Measurements from ENCODE around the gene SLC27A6.
A peak's percentile ranks its signal among the peaks of the same experiment; 100 is the strongest.

The SLC27A6 gene

DNA sequence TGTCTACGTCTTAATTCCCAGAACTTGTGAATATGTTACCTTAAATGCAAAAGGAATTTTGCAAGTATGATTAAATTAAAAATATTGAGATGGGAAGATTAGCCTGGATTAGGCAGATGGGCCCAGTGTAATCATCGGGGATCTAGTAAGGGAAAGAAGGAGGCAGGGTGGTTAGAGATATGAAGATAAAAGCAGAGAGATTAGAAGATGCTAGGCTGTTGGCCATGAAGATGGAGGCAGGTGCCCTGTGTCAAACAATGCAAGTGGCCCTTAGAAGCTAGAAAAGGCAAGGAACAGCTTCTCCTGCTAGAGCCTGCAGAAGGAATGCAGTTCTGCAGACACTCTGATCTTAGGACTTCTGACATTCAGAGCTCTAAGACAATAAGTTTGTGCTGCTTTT, 100.4 kb downstream of the SLC27A6 start:
- no peak for DNase-seq

DNA sequence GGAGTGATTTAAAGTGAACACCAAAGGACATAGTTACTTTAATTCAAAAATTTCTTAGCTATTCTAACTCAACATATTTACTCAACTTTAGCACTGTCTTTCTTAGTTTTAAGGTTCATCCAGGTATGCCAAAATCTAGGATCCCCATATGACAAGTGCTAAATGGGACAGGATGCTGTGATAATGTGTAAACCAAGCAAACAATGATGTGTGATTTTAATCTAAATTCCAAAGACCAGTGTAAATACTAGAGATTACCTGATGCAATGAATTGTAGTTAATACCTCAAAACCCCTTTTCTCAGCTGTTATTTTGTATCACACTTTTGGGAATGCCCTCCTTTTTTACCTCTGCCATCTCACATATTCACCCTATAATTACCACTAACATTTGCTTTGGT, 102.5 kb downstream of the SLC27A6 start:
- no peak for DNase-seq

DNA sequence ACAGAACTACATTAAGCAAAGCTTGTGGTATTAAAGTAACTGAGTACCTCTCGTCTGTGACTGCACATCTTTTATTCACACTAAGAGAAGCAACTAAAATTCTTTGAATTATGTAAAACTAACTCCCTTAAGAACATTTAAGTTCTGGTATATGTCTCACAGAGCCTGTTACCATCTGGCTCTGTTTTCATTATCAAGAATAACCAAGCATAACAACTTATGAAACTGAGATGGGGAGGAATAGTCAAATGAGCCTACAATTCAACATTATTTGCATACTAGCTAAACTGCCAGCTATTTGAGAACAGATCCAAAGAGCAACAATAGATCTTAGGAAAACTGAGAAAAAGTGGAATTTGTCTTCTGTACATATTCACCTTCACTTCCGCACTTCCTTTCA, 104.0 kb downstream of the SLC27A6 start:
- DNase-seq = no peak

DNA sequence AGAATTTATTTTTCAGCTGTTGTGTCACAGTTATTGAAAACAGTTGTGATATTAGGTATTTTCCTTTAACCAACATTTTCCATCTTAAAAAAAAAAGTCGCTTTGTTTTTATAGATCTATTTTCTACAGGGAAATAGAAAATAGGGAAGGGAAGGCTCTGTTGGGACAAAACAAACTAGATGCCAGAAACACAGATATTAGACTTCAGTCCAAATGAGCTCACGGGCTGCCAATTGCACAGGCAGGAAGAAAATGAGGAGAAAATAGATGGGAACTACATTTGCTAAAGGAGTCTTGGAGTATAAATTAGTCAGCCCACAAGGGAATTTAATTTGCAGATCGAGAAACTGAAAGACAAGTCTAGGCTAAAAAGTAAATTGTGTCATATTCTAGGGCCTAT, 107.8 kb downstream of the SLC27A6 start:
- DNase-seq = no peak

DNA sequence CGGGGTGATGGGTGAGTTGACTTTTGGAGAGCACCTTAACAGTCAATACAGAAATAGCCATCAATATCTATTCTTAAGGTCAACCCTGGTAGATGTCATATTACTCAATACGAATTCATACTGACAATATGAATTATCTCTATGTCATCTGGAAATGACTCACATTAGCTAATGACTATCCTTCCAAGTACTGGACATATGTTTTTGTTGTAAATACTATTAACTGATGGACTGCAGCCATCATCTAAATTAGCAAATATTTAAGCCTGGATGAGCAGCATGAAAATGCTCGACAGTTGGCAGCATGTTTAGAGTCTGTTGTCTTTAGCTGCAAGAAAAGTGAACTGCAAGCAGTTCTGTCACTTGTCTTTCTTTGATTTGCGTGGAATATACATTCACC, 109.6 kb downstream of the SLC27A6 start:
- no peak for DNase-seq

DNA sequence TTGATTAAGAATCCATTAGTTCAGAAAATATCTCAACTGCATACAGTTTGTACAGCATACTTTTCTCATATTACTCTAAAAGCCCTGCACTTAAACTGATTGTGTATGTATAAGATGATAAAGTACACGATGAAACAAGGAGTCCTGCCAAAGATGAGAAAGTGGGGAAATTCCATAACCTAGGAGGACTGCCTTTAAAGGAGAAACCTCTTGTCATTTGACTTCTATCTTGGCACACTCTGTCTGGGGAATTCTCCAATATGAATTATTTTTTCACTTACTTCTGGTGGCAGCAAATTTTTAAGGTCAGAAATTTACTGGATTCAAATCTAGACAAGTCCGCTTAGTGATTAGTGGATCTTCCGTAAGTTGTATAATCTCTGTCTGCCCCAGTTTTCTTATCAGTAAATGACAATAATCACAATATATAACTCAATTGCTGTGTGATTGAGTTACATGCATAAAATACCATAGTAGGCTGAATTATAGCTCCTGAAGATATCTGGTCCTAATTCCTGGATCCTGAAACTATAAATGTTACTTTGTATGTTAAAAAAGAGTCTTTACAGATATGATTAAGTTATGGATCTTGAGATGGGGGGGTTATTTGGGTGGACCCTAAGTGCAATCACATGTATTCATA, 112.3 kb downstream of the SLC27A6 start:
- no peak for DNase-seq

DNA sequence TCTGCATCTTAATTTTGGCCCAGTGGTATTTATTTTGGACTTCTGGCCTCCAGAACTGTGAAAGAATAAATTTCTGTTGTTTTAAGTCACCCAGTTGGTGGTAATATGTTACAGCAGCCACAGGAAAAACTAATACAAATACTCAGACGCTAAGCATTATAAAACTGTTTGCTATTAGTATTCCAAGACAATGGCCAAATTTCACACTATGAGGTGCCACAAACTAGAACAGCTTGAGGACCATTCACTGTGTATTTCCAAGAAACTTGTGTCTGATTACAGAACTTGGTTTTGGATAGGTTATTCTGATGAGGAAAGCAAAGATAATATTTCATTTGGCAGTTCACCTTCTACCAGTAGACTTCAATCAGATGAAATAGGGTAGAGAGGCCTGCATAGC, 113.0 kb downstream of the SLC27A6 start:
- DNase-seq = peak; percentile 55

DNA sequence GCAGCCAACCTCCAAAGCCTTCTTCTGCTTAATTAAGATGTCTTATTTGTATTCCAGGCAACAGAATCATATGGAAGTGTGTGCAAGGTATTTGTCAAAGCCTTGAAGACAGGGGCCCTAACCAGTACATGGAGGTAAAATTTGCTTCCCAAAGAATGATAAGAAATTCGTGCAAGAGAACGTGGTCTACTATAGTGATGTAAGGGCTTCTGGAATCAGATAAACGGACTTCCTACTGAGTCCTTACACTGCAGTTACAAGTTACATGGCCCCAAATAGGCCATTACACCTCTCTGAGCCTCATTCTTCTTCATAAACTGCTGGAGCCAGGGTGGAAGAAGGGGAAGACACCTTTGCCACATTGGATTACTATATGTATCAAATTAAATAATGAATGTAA, 113.4 kb downstream of the SLC27A6 start:
- DNase-seq = peak; percentile 72

DNA sequence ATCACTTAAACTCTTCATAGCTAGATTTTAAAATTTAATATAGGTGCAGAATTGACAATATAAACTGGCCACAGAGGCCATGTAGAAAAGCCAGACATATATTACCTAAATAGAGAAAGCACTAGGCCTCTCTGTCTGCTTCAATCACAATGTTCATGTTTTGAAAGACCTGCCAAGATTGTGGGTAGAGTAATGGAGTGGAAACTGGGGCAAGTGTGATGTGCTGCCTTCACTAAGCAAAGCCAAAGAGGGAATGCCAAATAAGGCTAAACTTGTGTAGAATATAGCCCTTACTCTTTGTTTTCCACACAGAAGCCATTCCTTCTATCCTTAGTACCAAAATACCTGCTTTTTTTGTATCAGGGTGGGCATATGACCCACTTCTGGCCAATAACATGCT, 114.2 kb downstream of the SLC27A6 start:
- DNase-seq = no peak

DNA sequence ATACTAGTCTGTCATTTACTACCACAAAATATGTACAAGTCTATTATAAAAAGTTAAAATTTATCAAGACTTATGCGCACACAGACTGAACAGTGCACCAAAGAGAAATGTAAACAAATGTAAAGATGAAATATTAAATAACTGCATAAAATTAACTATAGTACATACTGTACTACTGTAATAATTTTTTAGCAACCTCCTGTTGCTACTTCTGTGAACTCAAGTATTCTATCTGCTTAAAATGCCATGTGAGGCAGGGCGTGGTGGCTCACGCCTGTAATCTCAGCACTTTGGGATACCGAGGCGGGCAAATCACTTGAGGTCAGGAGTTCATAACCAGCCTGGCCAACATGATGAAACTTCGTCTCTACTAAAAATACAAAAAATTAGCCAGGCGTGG, 115.5 kb downstream of the SLC27A6 start:
- no peak for DNase-seq

DNA sequence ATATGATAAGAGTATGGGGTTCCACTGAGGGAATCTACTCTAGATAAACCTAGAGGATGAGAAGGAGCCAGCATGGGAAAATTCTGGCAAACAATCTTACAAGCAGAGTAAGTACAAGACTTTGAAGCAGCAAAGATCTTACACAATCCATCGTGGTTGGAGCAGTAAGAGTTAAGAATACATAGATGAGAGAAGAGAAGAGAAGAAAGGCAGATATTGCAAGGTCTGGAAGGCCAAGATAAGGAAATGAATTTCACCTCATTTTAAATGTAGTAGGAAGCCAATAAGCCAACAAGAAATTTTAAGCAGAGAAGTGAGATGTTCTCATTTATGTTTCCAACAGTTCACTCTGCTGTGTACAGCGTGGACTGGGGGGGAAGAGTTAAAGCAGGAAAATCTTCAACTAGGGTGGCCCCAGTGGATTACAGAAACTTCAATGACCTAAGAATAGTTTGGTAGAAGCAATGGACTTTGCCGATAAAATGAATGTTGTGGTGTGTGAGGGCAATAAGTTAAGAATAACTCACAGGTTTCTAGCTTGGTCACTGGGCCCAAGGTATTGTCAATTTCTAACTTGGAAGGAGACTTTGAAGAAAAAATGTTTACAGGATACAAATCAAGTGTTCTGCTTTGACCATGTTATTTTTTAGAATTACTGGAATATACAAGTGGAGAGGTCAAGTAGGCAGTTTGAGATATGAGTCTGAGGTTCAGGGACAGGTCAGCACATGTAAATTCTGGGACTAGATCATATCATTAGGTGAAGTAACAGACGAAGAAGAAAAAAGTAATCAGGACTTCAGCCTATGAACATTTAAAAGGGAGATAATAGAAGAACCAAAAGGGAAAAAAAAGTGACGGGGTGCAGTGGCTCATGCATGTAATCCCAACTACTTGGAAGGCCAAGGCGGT, 117.2 kb downstream of the SLC27A6 start:
- DNase-seq = peak; percentile 95
